AG04449 (cell line): Measurements from ENCODE around the gene RIT2.

Source experiments
- CTCF ChIA-PET: fragments of 350-600 bp; formaldehyde crosslinking; extraction: SDS; loops from one replicate; lab custom pipeline; 2021; ENCODE audit warnings: antibody characterized with exemption; lab: Yijun Ruan, JAX
- POLR2A ChIA-PET: fragments of 400-600, 350-600 bp; formaldehyde crosslinking; extraction: SDS; loops from one replicate; lab custom pipeline; 2020; ENCODE audit warnings: antibody characterized with exemption, inconsistent platforms; lab: Yijun Ruan, JAX
- DNase-seq: peaks from one replicate; pipeline ENCODE4 v3.0.0-alpha.2; 2010; ENCODE audit warnings: low read depth, low spot score
- H3K4me3 ChIP-seq: 2 replicates; pipeline ENCODE4 v1.5.1; 2011; ENCODE audit warnings: low read depth, mild to moderate bottlenecking, control low read depth, low read length
- CTCF ChIP-seq: IDR thresholded peaks from one replicate; pipeline ENCODE4 v1.5.1; 2011; ENCODE audit warnings: mild to moderate bottlenecking, moderate library complexity, low read length, control low read depth, inconsistent platforms; ENCODE audit not compliant: insufficient read depth; ENCODE audit errors: missing control alignments

Gene RIT2

DNA sequence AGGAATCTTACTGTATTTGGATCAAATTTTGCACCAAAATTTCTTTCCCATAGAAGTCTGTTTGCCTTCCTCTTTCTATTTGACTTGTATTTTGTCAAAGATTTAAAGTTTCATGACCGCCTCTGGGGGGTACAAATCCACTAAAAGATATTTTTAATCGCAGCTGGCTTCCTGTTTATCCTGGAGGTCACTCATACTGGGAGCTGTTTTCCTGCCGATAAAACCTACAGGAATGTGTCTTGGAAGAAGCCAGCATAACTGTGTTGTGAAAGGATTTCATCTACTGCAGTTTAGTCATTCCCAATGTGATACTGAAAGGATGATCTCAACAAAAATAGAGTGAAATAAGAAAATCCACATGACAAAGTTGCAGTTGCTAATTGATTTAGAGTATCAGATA, 184.0 kb downstream of the RIT2 start:
- no peak overlapping the region for H3K4me3 ChIP-seq
- no peak for TF ChIP-seq CTCF
- DNase-seq = no peak
- CTCF ChIA-PET = no interaction called here
- POLR2A ChIA-PET = no interaction called here

DNA sequence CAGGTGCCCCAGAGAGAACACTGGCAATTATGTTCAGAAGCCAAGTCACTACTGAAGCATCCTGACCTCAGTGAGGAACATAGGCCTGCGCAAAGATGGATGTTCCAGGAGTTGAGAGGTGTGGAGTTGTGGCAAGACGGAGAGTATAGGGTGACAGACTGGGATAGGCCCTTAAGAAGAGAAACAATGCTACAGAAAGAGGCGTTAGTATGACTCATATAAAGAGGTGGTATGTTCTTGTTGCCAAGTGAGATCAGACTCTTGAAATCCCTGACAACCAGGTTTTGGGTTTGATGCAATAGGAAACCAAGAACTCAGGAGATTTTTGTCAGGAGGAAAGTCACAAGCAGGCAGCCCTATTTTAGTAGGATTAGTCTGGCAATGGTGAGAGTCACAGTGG, 185.6 kb downstream of the RIT2 start:
- ChIA-PET POLR2A (no interaction called here), CTCF (no interaction called here)
- no peak for DNase-seq
- TF ChIP-seq CTCF = no peak
- H3K4me3 ChIP-seq = no peak overlapping the region

DNA sequence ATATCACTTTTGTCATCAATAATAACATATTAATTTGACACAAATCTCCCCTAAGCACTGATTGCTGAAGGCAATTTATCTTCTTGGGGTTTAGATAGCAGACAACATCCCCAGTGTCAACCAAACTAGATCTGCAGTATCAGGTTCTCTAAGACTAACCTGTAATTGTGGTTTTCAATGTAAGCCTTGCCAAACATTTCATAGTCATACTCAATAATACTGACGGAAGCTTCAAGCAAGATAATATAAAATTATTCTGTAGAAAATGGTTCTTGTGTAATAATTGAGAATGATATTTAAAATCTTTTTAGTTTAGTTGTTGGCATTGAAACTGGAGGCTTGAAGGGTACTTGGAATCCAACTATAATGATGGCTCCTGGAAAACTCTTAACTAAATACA, 186.3 kb downstream of the RIT2 start:
- TF ChIP-seq CTCF = no peak
- ChIA-PET POLR2A (no interaction called here), CTCF (no interaction called here)
- DNase-seq = no peak
- no peak overlapping the region for H3K4me3 ChIP-seq

DNA sequence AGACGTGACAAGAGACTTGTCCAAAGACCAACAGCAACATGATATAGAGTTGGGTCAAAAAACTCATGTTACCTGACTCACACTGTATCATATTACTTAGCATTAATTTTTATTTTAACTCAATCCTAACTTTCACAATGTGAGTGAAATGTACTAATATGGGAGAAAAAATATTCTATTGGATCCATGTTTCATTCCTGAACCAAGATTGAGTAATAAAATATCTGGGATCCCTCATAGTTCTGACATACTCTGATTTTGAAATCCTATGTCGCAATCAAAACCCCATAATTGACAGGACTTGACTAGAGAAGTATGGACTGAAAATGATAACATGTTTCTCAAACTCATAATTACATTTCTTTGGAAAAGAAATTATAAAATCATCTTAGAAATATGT, 190.4 kb downstream of the RIT2 start:
- ChIA-PET CTCF (no interaction called here), POLR2A (no interaction called here)
- no peak overlapping the region for H3K4me3 ChIP-seq
- no peak for DNase-seq
- TF ChIP-seq CTCF = no peak

- CTCF ChIA-PET = no interaction called here
- no peak for TF ChIP-seq CTCF
- POLR2A ChIA-PET = no interaction called here
These were observed 193.1 kb downstream of the RIT2 start for GRCh38 chr18:42922363-42922762.

GRCh38 chr18:42921226-42921737, 194.2 kb downstream of the RIT2 start:
- DNase-seq = no peak
- H3K4me3 ChIP-seq = no peak overlapping the region
- POLR2A ChIA-PET = no interaction called here
- CTCF ChIA-PET = no interaction called here
- TF ChIP-seq CTCF = no peak

More at GRCh38 chr18:42922363-42922762, 193.1 kb downstream of the RIT2 start:
- DNase-seq = no peak
- no peak overlapping the region for H3K4me3 ChIP-seq
